GM23248 (cell line): Measurements from ENCODE around the gene RUNX3. TPM values are rescaled to one million over a fixed set of nuclear protein-coding genes. Genes with fewer than 3 reads are reported as not detected.

ENCODE experiments used
- DNase-seq: peaks from one replicate; pipeline ENCODE4 v3.0.0-alpha.2; 2015
- H2AFZ ChIP-seq: fragments of 200-600 bp; sonication (generic); 2 replicates; pipeline ENCODE4 v1.6.1; 2016; ENCODE audit warnings: antibody characterized with exemption
- H3F3A ChIP-seq: fragments of 200-600 bp; sonication (generic); 2 replicates; pipeline ENCODE4 v1.6.1; 2016; ENCODE audit warnings: mild to moderate bottlenecking, antibody characterized with exemption, mixed run types; ENCODE audit not compliant: insufficient read depth
- H3K27ac ChIP-seq: fragments of 200-600 bp; sonication (generic); 2 replicates; pipeline ENCODE4 v1.5.1; 2016; ENCODE audit warnings: mild to moderate bottlenecking
- H3K27me3 ChIP-seq: fragments of 200-600 bp; sonication (generic); replicated peaks from 2 replicates; pipeline ENCODE4 v1.6.1; 2016; ENCODE audit warnings: mild to moderate bottlenecking; ENCODE audit not compliant: insufficient read depth
- H3K36me3 ChIP-seq: fragments of 200-600 bp; sonication (generic); 2 replicates; pipeline ENCODE4 v1.6.1; 2016; ENCODE audit warnings: low read depth, mild to moderate bottlenecking
- H3K4me1 ChIP-seq: fragments of 200-600 bp; sonication (generic); 2 replicates; pipeline ENCODE4 v1.6.1; 2016; ENCODE audit warnings: mild to moderate bottlenecking; ENCODE audit not compliant: insufficient read depth
- H3K4me2 ChIP-seq: fragments of 200-600 bp; sonication (generic); one replicate; pipeline ENCODE4 v1.6.1; 2016; ENCODE audit warnings: mild to moderate bottlenecking; ENCODE audit not compliant: unreplicated experiment
- H3K4me3 ChIP-seq: fragments of 200-600 bp; sonication (generic); 2 replicates; pipeline ENCODE4 v1.5.1; 2016; ENCODE audit warnings: mild to moderate bottlenecking
- H3K79me2 ChIP-seq: fragments of 200-600 bp; sonication (generic); 2 replicates; pipeline ENCODE4 v1.6.1; 2016; ENCODE audit warnings: mild to moderate bottlenecking; ENCODE audit not compliant: insufficient read depth
- H3K9ac ChIP-seq: fragments of 200-600 bp; sonication (generic); 2 replicates; pipeline ENCODE4 v1.6.1; 2016; ENCODE audit warnings: mild to moderate bottlenecking
- H3K9me2 ChIP-seq: fragments of 200-600 bp; sonication (generic); 2 replicates; pipeline ENCODE4 v1.6.1; 2016; ENCODE audit warnings: mixed run types, mild to moderate bottlenecking, moderate library complexity; ENCODE audit not compliant: insufficient read depth
- H3K9me3 ChIP-seq: fragments of 200-600 bp; sonication (generic); one replicate; pipeline ENCODE4 v1.6.1; 2017; ENCODE audit warnings: low read depth
- H4K20me1 ChIP-seq: fragments of 200-600 bp; sonication (generic); 2 replicates; pipeline ENCODE4 v1.6.0; 2016; ENCODE audit not compliant: insufficient read depth
- EZH2 ChIP-seq: fragments of 200-600 bp; sonication (generic); IDR thresholded peaks from 2 replicates; pipeline ENCODE4 v1.6.1; 2018; ENCODE audit warnings: antibody characterized with exemption, mild to moderate bottlenecking; ENCODE audit not compliant: insufficient read depth, poor library complexity, severe bottlenecking
- EZH2phosphoT487 ChIP-seq: fragments of 200-600 bp; sonication (generic); IDR thresholded peaks from 2 replicates; pipeline ENCODE4 v1.6.1; 2018; ENCODE audit warnings: antibody characterized with exemption, moderate library complexity, mild to moderate bottlenecking, low read depth; ENCODE audit not compliant: insufficient read depth
- WGBS, 2 experiments: methylation state at CpG; one replicate each; pipeline ENCODE4 v1.1.6; 2015 to 2017; ENCODE audit warnings: low lambda C conversion rate in 2 of 2, low coverage in 1 of 2; ENCODE audit errors: missing lambda C conversion rate in 2 of 2; 5-methylcytosine and 5-hydroxymethylcytosine counted together
- in situ Hi-C: fragments of 300-500 bp; cut with MboI; formaldehyde crosslinking; loops from 2 replicates; pipeline ENCODE4 v1.15.0; 2020
- polyA plus RNA-seq: library from polyadenylated mRNA; unstranded; fragments of >200 nt; fragmentation: Nextera tagmentation; extraction: Ambion mirVana; gene quantifications from 2 replicates; pipeline ENCODE4 v1.2.1, GENCODE V29; 2016
- total RNA-seq: library from RNA; depleted of rRNA; stranded (reverse); fragments of >200 nt; shearing (Covaris generic); gene quantifications from 2 replicates; pipeline ENCODE4 v1.2.3, GENCODE V29; 2014

Gene RUNX3
- total and polyA plus RNA-seq, 2 experiments from 2014 or later, result 0.43 to 1.4 TPM

- in situ Hi-C loops, result no loop called here
- TF ChIP-seq EZH2 (no peak), EZH2phosphoT487 (no peak)
- H3K4me2 ChIP-seq, result no peak overlapping the region
- H3F3A ChIP-seq, result peaks cover 16% of the 10 kb centered on the region; the same call in 1 of the 2 replicates
- no peak overlapping the region for H2AFZ ChIP-seq
- no peaks in the 10 kb centered on the region for H4K20me1 ChIP-seq
- H3K9me2 ChIP-seq, result no peaks in the 10 kb centered on the region
- H3K27ac ChIP-seq, result no peak overlapping the region
- no peak overlapping the region for H3K4me3 ChIP-seq
- no peak for DNase-seq
- H3K36me3 ChIP-seq, result no peaks in the 10 kb centered on the region
- H3K9ac ChIP-seq, result no peak overlapping the region
- 75 to 83% methylated on average over 13 to 15 of the region's 15 CpGs for whole genome bisulfite sequencing, 2 experiments
- peaks cover 9% of the 10 kb centered on the region for H3K4me1 ChIP-seq
- H3K9me3 ChIP-seq, result no peaks in the 10 kb centered on the region
- no peaks in the 10 kb centered on the region for H3K79me2 ChIP-seq
- no peaks in the 10 kb centered on the region for H3K27me3 ChIP-seq
Observed at GRCh38 chr1:24923485-24924113, 6.5 kb downstream of the RUNX3 start.

GRCh38 chr1:24921938-24922662, 8.0 kb downstream of the RUNX3 start:
- no peak overlapping the region for H3K9ac ChIP-seq
- H3K4me3 ChIP-seq, result no peak overlapping the region
- no peaks in the 10 kb centered on the region for H3K9me3 ChIP-seq
- no peaks in the 10 kb centered on the region for H3K27me3 ChIP-seq
- no peaks in the 10 kb centered on the region for H4K20me1 ChIP-seq
- H3K79me2 ChIP-seq, result no peaks in the 10 kb centered on the region
- H3K4me1 ChIP-seq, result peaks cover 9% of the 10 kb centered on the region
- TF ChIP-seq EZH2 (no peak), EZH2phosphoT487 (no peak)
- no peak overlapping the region for H3K4me2 ChIP-seq
- no peak for DNase-seq
- no peaks in the 10 kb centered on the region for H3K9me2 ChIP-seq
- H3K27ac ChIP-seq, result no peak overlapping the region
- WGBS, 2 experiments, result 91 to 92% methylated on average over 9 of the region's 9 CpGs
- H2AFZ ChIP-seq, result no peak overlapping the region
- peaks cover 10% of the 10 kb centered on the region; the same call in 1 of the 2 replicates for H3F3A ChIP-seq
- in situ Hi-C loops, result no loop called here
- no peaks in the 10 kb centered on the region for H3K36me3 ChIP-seq

- H3K27ac ChIP-seq, result no peak overlapping the region
- H3K9ac ChIP-seq, result no peak overlapping the region
- H3K4me1 ChIP-seq, result peaks cover 9% of the 10 kb centered on the region
- no peak overlapping the region for H3K4me3 ChIP-seq
- H3K36me3 ChIP-seq, result no peaks in the 10 kb centered on the region
- WGBS, 2 experiments, result 86 to 91% methylated on average over 6 of the region's 6 CpGs
- TF ChIP-seq EZH2, result no peak
- no peak for TF ChIP-seq EZH2phosphoT487
- no peak overlapping the region for H3K4me2 ChIP-seq
- no peaks in the 10 kb centered on the region for H3K9me2 ChIP-seq
- DNase-seq, result no peak
- peaks cover 10% of the 10 kb centered on the region; the same call in 1 of the 2 replicates for H3F3A ChIP-seq
- H2AFZ ChIP-seq, result no peak overlapping the region
- no peaks in the 10 kb centered on the region for H4K20me1 ChIP-seq
- H3K27me3 ChIP-seq, result no peaks in the 10 kb centered on the region
- in situ Hi-C loops, result no loop called here
- H3K79me2 ChIP-seq, result no peaks in the 10 kb centered on the region
- no peaks in the 10 kb centered on the region for H3K9me3 ChIP-seq
Observed at GRCh38 chr1:24921412-24921811, 8.7 kb downstream of the RUNX3 start.

GRCh38 chr1:24920533-24920925, 9.5 kb downstream of the RUNX3 start:
- peak overlapping the region; percentile 51 for H3K27ac ChIP-seq
- WGBS, 2 experiments, result 67 to 70% methylated on average over 8 of the region's 8 CpGs

More at GRCh38 chr1:24920533-24920925, 9.5 kb downstream of the RUNX3 start:
- no peak for DNase-seq
- peak overlapping the region; percentile 58 for H3K4me3 ChIP-seq
- peak overlapping the region; percentile 76 for H2AFZ ChIP-seq
- no peaks in the 10 kb centered on the region for H3K36me3 ChIP-seq
- no peaks in the 10 kb centered on the region for H4K20me1 ChIP-seq
- H3F3A ChIP-seq, result peaks cover 10% of the 10 kb centered on the region; the same call in 1 of the 2 replicates
- no peaks in the 10 kb centered on the region for H3K9me3 ChIP-seq
- H3K9ac ChIP-seq, result peak overlapping the region; percentile 68
- no peaks in the 10 kb centered on the region for H3K9me2 ChIP-seq
- H3K4me1 ChIP-seq, result peaks cover 9% of the 10 kb centered on the region
- in situ Hi-C loops, result no loop called here
- H3K4me2 ChIP-seq, result peak overlapping the region; percentile 88
- no peaks in the 10 kb centered on the region for H3K79me2 ChIP-seq
- H3K27me3 ChIP-seq, result no peaks in the 10 kb centered on the region
- TF ChIP-seq EZH2phosphoT487 (no peak), EZH2 (no peak)
